CD1c-positive myeloid dendritic cell (primary cell): ENCODE data around the gene DHRSX.
"Not testable (repeated sequence)": the region's sequence is repeated elsewhere in the genome, so short reads cannot be mapped to it uniquely, and the experiment has no call there.

Experiments used
- DNase-seq: peaks from one replicate; pipeline ENCODE4 v3.0.0-alpha.2; 2016; ENCODE audit errors: extremely low spot score

DHRSX gene

GRCh38 chrX:2500803-2501558 is at the start of gene DHRSX, which contains the start of gene ZBED1:
Gene DHRSX (minus strand): TSS chrX:2500976. CDS start chrX:2500925, 51 bp downstream.
Gene ZBED1 (minus strand): TSS chrX:2500976. CDS start chrX:2490719, 10,257 bp downstream.
- DNase-seq = peak; percentile 56

- no peak for DNase-seq
These were observed 49.1 kb upstream of the DHRSX start for GRCh38 chrX:2549876-2550275.

GRCh38 chrX:2548711-2549423 is 48.1 kb upstream of the DHRSX start:
- DNase-seq = no peak

GRCh38 chrX:2547736-2548135 is 47.0 kb upstream of the DHRSX start:
- no peak for DNase-seq

- no peak for DNase-seq
These were observed 45.7 kb upstream of the DHRSX start for GRCh38 chrX:2546496-2546895.

- no peak for DNase-seq
These were observed 44.4 kb upstream of the DHRSX start for GRCh38 chrX:2545144-2545543.

- no peak for DNase-seq
These were observed 42.2 kb upstream of the DHRSX start for GRCh38 chrX:2542826-2543521.

- no peak for DNase-seq
These were observed 40.8 kb upstream of the DHRSX start for GRCh38 chrX:2541603-2542002.

- DNase-seq = no peak
These were observed 39.7 kb upstream of the DHRSX start for GRCh38 chrX:2540426-2540947.

- no peak for DNase-seq
These were observed 38.8 kb upstream of the DHRSX start for GRCh38 chrX:2539586-2539985.

GRCh38 chrX:2538031-2538757 is 37.4 kb upstream of the DHRSX start:
- DNase-seq = no peak

GRCh38 chrX:2536974-2537373 is 36.2 kb upstream of the DHRSX start:
- no peak for DNase-seq

- peak; percentile 6 for DNase-seq
These were observed 35.4 kb upstream of the DHRSX start for GRCh38 chrX:2536141-2536540.

GRCh38 chrX:2534261-2535021 is 33.7 kb upstream of the DHRSX start:
- not testable (repeated sequence) for DNase-seq

- DNase-seq = no peak
These were observed 32.6 kb upstream of the DHRSX start for GRCh38 chrX:2533424-2533823.

- no peak for DNase-seq
These were observed 25.6 kb upstream of the DHRSX start for GRCh38 chrX:2526390-2526789.

- DNase-seq = no peak
These were observed 23.1 kb upstream of the DHRSX start for GRCh38 chrX:2523911-2524310.

- DNase-seq = peak; percentile 76
These were observed 21.2 kb upstream of the DHRSX start for GRCh38 chrX:2521927-2522386.

GRCh38 chrX:2521092-2521926 is 20.5 kb upstream of the DHRSX start:
- DNase-seq = peak; percentile 93

GRCh38 chrX:2520539-2520938 is 19.8 kb upstream of the DHRSX start:
- DNase-seq = no peak
